ENCODE measurements around the gene MRPL43. TPM values are rescaled to one million over a fixed set of nuclear protein-coding genes. Genes with fewer than 3 reads are reported as not detected.

Gene MRPL43
- total RNA-seq, 2 experiments from 2014 or later, result 47.0 to 50.1 TPM

GRCh38 chr10:101018600-101019439 lies 31.5 kb upstream of the MRPL43 start:
- H3K27ac Mint-ChIP-seq, result no peak overlapping the region
- peak; percentile 89 for DNase-seq
- peaks cover 38% of the 10 kb centered on the region for H3K27me3 Mint-ChIP-seq
- ChIA-PET POLR2A (interaction anchor here (0.6 to 3.4 kb wide), 2 partner anchors 13 to 31 kb away, joined by 4 to 11 read pairs; partner anchors contain the start of genes PDZD7 and SFXN3), CTCF (interaction anchor here (0.6 to 7.2 kb wide), 23 partner anchors 9 to 1003 kb away, joined by 3 to 199 read pairs (median 6); partner anchors contain the start of genes KAZALD1, LZTS2, MRPL43 and PDZD7)
- no peaks in the 10 kb centered on the region for H3K36me3 Mint-ChIP-seq
- no peaks in the 10 kb centered on the region for H3K9me3 Mint-ChIP-seq
- no peak overlapping the region for H3K4me3 Mint-ChIP-seq
- intact Hi-C loops (cut with micrococcal nuclease), result loop anchor here (2.0 kb wide), 1 partner anchor 42 kb away; the partner anchor contains the start of gene KAZALD1
- peaks cover 15% of the 10 kb centered on the region for H3K4me1 Mint-ChIP-seq (ENCODE audit: low read depth)

GRCh38 chr10:101018118-101018599 lies 30.9 kb upstream of the MRPL43 start:
- Mint-ChIP-seq H3K27me3 (peaks cover 40% of the 10 kb centered on the region), H3K4me3 (no peak overlapping the region), H3K4me1 (ENCODE audit: low read depth) (peaks cover 18% of the 10 kb centered on the region), H3K9me3 (no peaks in the 10 kb centered on the region), H3K27ac (no peak overlapping the region), H3K36me3 (no peaks in the 10 kb centered on the region)
- POLR2A ChIA-PET, result interaction anchor here (3.4 kb wide), 1 partner anchor 13 kb away, joined by 11 read pairs; the partner anchor contains the start of genes PDZD7 and SFXN3
- CTCF ChIA-PET, result interaction anchor here (0.8 to 7.2 kb wide), 11 partner anchors 9 to 337 kb away, joined by 3 to 199 read pairs (median 12); partner anchors contain the start of genes KAZALD1, LZTS2, PDZD7 and SFXN3
- intact Hi-C loops (cut with micrococcal nuclease), result loop anchor here (2.0 kb wide), 1 partner anchor 43 kb away; the partner anchor contains the start of gene KAZALD1
- no peak for DNase-seq

GRCh38 chr10:101016814-101017213 lies 29.5 kb upstream of the MRPL43 start:
- no peak overlapping the region for H3K4me3 Mint-ChIP-seq
- ChIA-PET CTCF (interaction anchor here (0.6 to 7.2 kb wide), 13 partner anchors 15 to 535 kb away, joined by 3 to 199 read pairs (median 8); partner anchors contain the start of genes KAZALD1, LZTS2, PDZD7 and SEMA4G), POLR2A (interaction anchor here (0.6 to 3.4 kb wide), 4 partner anchors 10 to 19 kb away, joined by 3 to 11 read pairs (median 4); partner anchors contain the start of genes PDZD7 and SFXN3)
- H3K9me3 Mint-ChIP-seq, result no peaks in the 10 kb centered on the region
- H3K36me3 Mint-ChIP-seq, result no peaks in the 10 kb centered on the region
- H3K27ac Mint-ChIP-seq, result no peak overlapping the region
- DNase-seq, result no peak
- H3K27me3 Mint-ChIP-seq, result peaks cover 39% of the 10 kb centered on the region
- H3K4me1 Mint-ChIP-seq (ENCODE audit: low read depth), result peaks cover 25% of the 10 kb centered on the region
- intact Hi-C loops (cut with micrococcal nuclease), result no loop called here

- Mint-ChIP-seq H3K4me3 (no peak overlapping the region), H3K27ac (no peak overlapping the region), H3K36me3 (no peaks in the 10 kb centered on the region), H3K4me1 (ENCODE audit: low read depth) (peaks cover 25% of the 10 kb centered on the region), H3K9me3 (no peaks in the 10 kb centered on the region), H3K27me3 (peaks cover 35% of the 10 kb centered on the region)
- DNase-seq, result no peak
- POLR2A ChIA-PET, result interaction anchor here (0.8 to 1.4 kb wide), 2 partner anchors 16 to 28 kb away, joined by 3 to 5 read pairs; partner anchors contain the start of gene TWNK
- CTCF ChIA-PET, result interaction anchor here (0.8 to 7.2 kb wide), 10 partner anchors 9 to 52 kb away, joined by 3 to 199 read pairs (median 9); partner anchors contain the start of genes LZTS2, PDZD7, SEMA4G and SFXN3
- intact Hi-C loops (cut with micrococcal nuclease), result no loop called here
These were observed 28.3 kb upstream of the MRPL43 start for GRCh38 chr10:101015582-101015973.

GRCh38 chr10:101014966-101015581 lies 27.8 kb upstream of the MRPL43 start:
- Mint-ChIP-seq H3K27me3 (peaks cover 35% of the 10 kb centered on the region), H3K9me3 (no peaks in the 10 kb centered on the region), H3K36me3 (no peaks in the 10 kb centered on the region), H3K4me3 (no peak overlapping the region), H3K27ac (no peak overlapping the region), H3K4me1 (ENCODE audit: low read depth) (peaks cover 25% of the 10 kb centered on the region)
- POLR2A ChIA-PET, result interaction anchor here (0.8 to 1.4 kb wide), 4 partner anchors 14 to 27 kb away, joined by 3 to 5 read pairs (median 3); partner anchors contain the start of gene TWNK
- CTCF ChIA-PET, result interaction anchor here (0.7 to 7.2 kb wide), 24 partner anchors 8 to 1489 kb away, joined by 3 to 199 read pairs (median 4); partner anchors contain the start of genes LZTS2, PDZD7, SEMA4G and SFXN3
- peak; percentile 25 for DNase-seq
- intact Hi-C loops (cut with micrococcal nuclease), result loop anchor here (5.0 kb wide), 2 partner anchors 48 to 453 kb away; partner anchors contain the start of gene SEMA4G

- peaks cover 25% of the 10 kb centered on the region for H3K4me1 Mint-ChIP-seq (ENCODE audit: low read depth)
- no peaks in the 10 kb centered on the region for H3K36me3 Mint-ChIP-seq
- H3K4me3 Mint-ChIP-seq, result no peak overlapping the region
- intact Hi-C loops (cut with micrococcal nuclease), result loop anchor here (5.0 kb wide), 2 partner anchors 47 to 452 kb away; partner anchors contain the start of gene SEMA4G
- H3K9me3 Mint-ChIP-seq, result no peaks in the 10 kb centered on the region
- POLR2A ChIA-PET, result interaction anchor here (0.8 to 1.4 kb wide), 3 partner anchors 15 to 18 kb away, joined by 3 to 5 read pairs (median 3); no protein-coding TSS in a partner anchor
- no peak overlapping the region for H3K27ac Mint-ChIP-seq
- H3K27me3 Mint-ChIP-seq, result peaks cover 32% of the 10 kb centered on the region
- CTCF ChIA-PET, result interaction anchor here (0.6 to 7.2 kb wide), 23 partner anchors 8 to 1490 kb away, joined by 3 to 199 read pairs (median 4); partner anchors contain the start of genes LZTS2, PDZD7, SEMA4G and SFXN3
- peak; percentile 85 for DNase-seq
These were observed 27.1 kb upstream of the MRPL43 start for GRCh38 chr10:101014230-101014884.

DNA sequence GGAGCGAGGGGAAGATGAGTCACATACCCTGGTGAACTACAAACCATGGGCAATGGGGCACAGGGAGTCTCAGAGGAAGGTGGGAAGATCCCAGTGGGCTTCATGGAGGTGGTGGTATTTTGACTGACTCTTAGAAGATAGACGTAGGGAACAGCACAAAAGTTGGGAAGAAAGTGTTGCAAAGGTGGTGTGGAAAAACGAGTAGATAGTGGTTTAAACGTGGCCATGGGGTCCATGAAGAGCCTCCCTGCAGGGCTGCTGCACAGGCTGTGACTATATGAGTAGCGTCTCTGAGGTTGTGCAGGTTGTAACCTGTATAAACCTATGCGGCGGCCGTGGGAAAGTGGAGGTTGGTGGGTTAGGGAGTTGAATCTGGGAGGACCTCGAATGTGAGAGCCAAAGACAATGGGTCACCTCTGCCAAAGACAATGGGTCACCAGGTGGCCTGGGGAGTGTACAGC lies 26.1 kb upstream of the MRPL43 start:
- Mint-ChIP-seq H3K27me3 (peaks cover 29% of the 10 kb centered on the region), H3K36me3 (no peaks in the 10 kb centered on the region), H3K4me3 (no peak overlapping the region), H3K4me1 (ENCODE audit: low read depth) (peaks cover 22% of the 10 kb centered on the region), H3K9me3 (no peaks in the 10 kb centered on the region), H3K27ac (no peak overlapping the region)
- DNase-seq, result no peak
- POLR2A ChIA-PET, result no interaction called here
- intact Hi-C loops (cut with micrococcal nuclease), result loop anchor here (1.0 to 5.0 kb wide), 4 partner anchors 14 to 451 kb away; partner anchors contain the start of genes LZTS2, PDZD7, SEMA4G and SFXN3
- CTCF ChIA-PET, result interaction anchor here (1.3 to 7.2 kb wide), 7 partner anchors 13 to 451 kb away, joined by 4 to 199 read pairs (median 10); partner anchors contain the start of genes LZTS2, PDZD7, SEMA4G and SFXN3

DNA sequence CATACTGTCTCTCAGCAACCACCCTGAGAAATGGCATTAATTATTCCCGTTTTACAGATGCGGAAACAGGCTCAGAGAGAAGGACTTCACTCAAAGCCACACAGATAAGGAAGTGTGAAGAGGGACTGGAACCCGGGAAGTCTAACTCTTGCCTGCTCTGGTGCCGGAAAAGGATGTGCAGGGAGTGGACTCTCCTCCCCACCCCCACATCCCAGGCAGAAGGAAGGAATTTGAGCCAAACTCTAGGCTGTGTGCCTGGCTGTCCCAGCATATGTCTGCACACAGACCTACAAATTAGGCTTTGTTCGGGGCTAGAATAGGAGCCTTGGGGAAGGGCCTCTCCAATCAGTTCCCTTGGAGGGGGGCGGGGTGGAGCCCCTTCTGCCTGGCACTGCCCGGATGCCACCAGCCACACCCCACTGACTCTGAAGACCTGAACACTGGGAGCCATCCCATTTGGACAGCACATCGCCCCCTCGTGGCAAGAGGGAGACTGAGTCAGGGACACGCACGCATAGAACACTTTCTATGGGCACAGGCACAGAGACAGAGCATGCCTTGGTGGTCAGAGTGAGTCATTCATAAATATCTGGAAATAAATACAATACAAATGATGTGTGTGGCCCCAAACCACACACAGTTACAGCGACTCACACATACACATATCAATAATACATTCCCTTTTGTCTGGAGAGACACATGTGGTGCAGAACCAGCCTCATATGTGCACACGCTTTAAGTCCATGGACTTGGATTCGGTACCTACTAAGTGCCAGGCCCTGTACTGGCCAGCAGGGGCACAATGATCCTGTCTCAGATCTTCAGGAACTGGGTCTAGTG lies 25.4 kb upstream of the MRPL43 start:
- Mint-ChIP-seq H3K36me3 (no peaks in the 10 kb centered on the region), H3K4me3 (peak overlapping the region; percentile 20), H3K4me1 (ENCODE audit: low read depth) (peaks cover 22% of the 10 kb centered on the region), H3K27me3 (peaks cover 26% of the 10 kb centered on the region), H3K9me3 (no peaks in the 10 kb centered on the region), H3K27ac (no peak overlapping the region)
- CTCF ChIA-PET, result interaction anchor here (0.9 to 2.0 kb wide), 5 partner anchors 10 to 48 kb away, joined by 3 to 12 read pairs (median 6); partner anchors contain the start of gene LZTS2
- intact Hi-C loops (cut with micrococcal nuclease), result loop anchor here (1.0 to 5.0 kb wide), 4 partner anchors 13 to 450 kb away; partner anchors contain the start of genes LZTS2, PDZD7, SEMA4G and SFXN3
- peak; percentile 86 for DNase-seq
- POLR2A ChIA-PET, result no interaction called here

DNA sequence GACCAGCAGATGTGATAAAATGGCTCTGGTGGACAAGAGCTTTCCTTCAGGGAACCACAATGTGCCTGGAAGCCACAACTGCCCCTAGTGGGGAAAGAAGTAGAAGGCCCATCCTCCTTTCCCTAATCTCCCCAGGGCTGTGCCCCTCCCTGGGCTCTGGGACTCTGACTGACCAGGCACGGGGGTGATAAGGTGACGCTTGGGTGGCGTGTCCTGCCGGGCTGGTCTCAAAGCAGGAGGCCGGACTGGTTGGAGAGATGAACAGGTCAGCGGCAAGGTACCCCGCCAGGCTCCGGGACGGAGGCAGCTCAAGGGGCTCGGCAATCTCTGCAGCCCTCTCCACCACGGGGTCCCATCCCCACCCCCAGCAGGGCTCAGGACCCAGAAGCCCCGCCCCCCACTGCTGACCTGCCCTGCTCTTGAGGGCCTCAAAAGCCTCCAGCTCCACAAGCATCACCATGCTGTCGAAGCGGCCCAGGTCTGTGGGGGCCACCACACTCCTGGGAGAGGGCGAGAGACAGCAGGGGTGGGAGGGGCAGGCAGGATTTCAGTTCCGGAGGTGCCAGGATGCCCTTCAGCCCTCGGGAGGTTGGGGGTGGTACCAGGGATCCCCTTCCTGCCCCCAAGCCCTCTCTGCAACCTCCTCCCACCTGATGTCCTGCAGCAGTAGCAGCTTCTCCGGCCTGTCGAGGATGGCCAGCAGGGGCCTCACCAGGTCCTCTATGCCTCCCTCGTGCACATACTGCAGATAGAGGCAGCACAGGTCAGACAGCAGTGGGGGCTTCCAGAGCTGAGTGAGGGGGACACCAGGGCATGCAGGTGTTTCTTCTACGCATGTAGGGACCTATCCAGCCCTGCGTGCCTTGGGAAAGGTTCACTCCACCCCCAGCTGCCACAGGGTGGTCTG lies 24.5 kb upstream of the MRPL43 start:
- H3K27me3 Mint-ChIP-seq, result peaks cover 19% of the 10 kb centered on the region
- POLR2A ChIA-PET, result no interaction called here
- H3K27ac Mint-ChIP-seq, result no peak overlapping the region
- intact Hi-C loops (cut with micrococcal nuclease), result loop anchor here (2.0 to 5.0 kb wide), 3 partner anchors 19 to 449 kb away; partner anchors contain the start of genes PDZD7, SEMA4G and SFXN3
- no peaks in the 10 kb centered on the region for H3K36me3 Mint-ChIP-seq
- DNase-seq, result no peak
- no peaks in the 10 kb centered on the region for H3K9me3 Mint-ChIP-seq
- CTCF ChIA-PET, result interaction anchor here (0.7 to 2.0 kb wide), 8 partner anchors 9 to 79 kb away, joined by 3 to 12 read pairs (median 4); partner anchors contain the start of gene LZTS2
- no peak overlapping the region for H3K4me3 Mint-ChIP-seq
- peaks cover 22% of the 10 kb centered on the region for H3K4me1 Mint-ChIP-seq (ENCODE audit: low read depth)

All from activated CD4-positive, alpha-beta memory T cell treated with anti-CD3 and anti-CD28 coated beads for 36 hours (primary cell).